GM18951 (cell line): ENCODE results near the gene PSME3.

Experiments
- POLR2A ChIP-seq: IDR thresholded peaks from 4 replicates; pipeline ENCODE4 v1.6.1; 2011; ENCODE audit warnings: mild to moderate bottlenecking; ENCODE audit not compliant: insufficient read length, insufficient read depth; ENCODE audit errors: extremely low read depth
- in situ Hi-C: fragments of 300-500 bp; cut with MboI; formaldehyde crosslinking; loops from one replicate; pipeline ENCODE4 v1.12.0; 2022; ENCODE audit warnings: low sequenced_read_pairs, mixed read lengths, inconsistent platforms; ENCODE audit not compliant: unreplicated experiment

The PSME3 gene

DNA sequence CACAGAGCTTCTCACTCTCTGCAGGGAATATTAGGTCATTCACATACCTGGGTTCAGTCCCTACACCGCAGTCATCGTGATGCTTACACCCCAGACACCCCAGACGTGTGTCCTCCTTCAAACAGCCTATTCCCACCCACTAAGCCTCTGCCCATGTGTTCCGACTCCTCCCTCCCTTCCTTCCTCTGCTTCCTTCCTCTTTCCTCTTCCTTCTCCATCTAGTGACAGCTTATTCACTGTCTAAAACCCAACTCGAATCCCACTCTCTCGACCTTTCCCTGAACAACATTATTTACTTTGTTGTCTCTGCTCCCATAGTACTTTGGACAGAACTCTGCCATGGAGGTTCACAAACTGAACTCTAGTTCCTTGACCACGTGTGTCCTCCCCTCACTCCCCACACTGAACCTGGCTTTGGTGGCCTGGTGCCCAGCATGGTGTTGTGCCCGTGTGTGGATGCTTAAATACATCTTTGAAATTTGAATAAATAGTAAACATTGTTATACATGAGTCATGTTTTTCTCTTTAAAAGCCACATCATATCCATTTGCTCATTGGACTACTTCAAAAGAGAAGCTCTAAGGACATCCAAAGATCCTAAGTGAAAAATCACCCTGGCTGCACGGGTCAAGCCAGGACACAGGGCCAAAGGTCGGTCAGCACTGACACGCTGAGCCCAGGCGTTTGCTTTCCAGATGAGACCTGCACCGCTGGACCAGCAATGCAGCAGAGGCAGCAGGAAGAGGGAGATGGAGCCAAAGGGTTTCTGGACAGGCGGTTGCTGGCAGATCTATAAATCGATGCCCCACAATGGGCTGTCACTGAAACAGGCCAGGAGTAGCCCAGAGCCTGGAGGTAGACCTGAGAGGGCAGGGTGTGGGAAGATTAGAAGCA is 53.3 kb downstream of the PSME3 start:
- no peak for TF ChIP-seq POLR2A
- in situ Hi-C loops: no loop called here

DNA sequence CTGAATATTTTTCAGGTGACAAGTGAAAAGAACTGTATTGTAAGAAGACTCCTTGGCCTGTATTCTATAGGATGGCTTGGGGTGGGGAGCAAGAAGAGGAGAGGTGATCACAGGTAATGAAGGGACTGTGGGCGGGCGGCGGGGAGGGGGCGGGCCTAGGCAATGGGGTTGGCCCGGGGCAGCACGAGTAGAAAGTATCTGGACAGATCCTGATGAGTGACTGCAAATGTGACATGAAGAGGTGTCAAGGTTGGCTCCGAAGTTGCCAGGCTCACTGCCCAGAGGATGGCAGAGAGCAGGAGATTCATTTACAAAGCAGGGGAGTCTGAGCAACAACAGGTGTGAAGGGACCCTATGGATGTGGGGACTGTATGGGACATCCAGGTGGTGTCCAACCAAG is 56.6 kb downstream of the PSME3 start:
- TF ChIP-seq POLR2A: no peak
- in situ Hi-C loops: no loop called here

GRCh38 chr17:42891539-42892152 is 58.4 kb downstream of the PSME3 start:
- no peak for TF ChIP-seq POLR2A
- in situ Hi-C loops: no loop called here

- TF ChIP-seq POLR2A: no peak
- in situ Hi-C loops: no loop called here
These were observed 60.2 kb downstream of the PSME3 start for GRCh38 chr17:42893359-42893758.
